ENCODE measurements around the gene OR52N1. TPM values are rescaled to one million over a fixed set of nuclear protein-coding genes. Genes with fewer than 3 reads are reported as not detected.

OR52N1 gene
- total RNA-seq, 1 experiment from 2014 or later: not detected

- Histone ChIP-seq H3K4me3 (replicated peaks in 1 of 2; ENCODE audit: low read depth in 1 of 2, low read length in 2 of 2) (no peak overlapping the region), H3K27ac (ENCODE audit: low read depth, low read length) (no peak overlapping the region), H3K9ac (ENCODE audit: low read length) (no peak overlapping the region), H3K27me3 (ENCODE audit: insufficient read depth, low read length) (peaks cover 86% of the 10 kb centered on the region), H3K9me3 (ENCODE audit: control insufficient read depth in 1 of 2, insufficient read depth in 1 of 2, low read depth in 1 of 2, low read length in 2 of 2) (no peaks in the 10 kb centered on the region), H3K36me3 (ENCODE audit: control insufficient read depth in 1 of 2, insufficient read depth in 2 of 2, low read length in 2 of 2) (no peaks in the 10 kb centered on the region), H3K79me2 (ENCODE audit: insufficient read depth, low read length) (no peaks in the 10 kb centered on the region), H4K20me1 (ENCODE audit: insufficient read depth) (no peaks in the 10 kb centered on the region), H2AFZ (ENCODE audit: low read depth, low read length, poor library complexity, severe bottlenecking) (no peak overlapping the region), H3K4me2 (ENCODE audit: low read length) (no peak overlapping the region), H3K4me1 (ENCODE audit: control insufficient read depth in 1 of 2, insufficient read depth in 2 of 2, low read length in 2 of 2) (no peaks in the 10 kb centered on the region), H3K9me2 (ENCODE audit: insufficient read depth) (no peaks in the 10 kb centered on the region)
- RAD21 ChIA-PET (ENCODE audit: low non-redundant PET in 1 of 2, low total read pairs in 2 of 2, uncharacterized antibody in 2 of 2, unreplicated experiment in 2 of 2): no interaction called here
- intact Hi-C loops (cut with micrococcal nuclease): no loop called here
- POLR2A ChIA-PET: no interaction called here
- CTCF ChIA-PET: no interaction called here
- ATAC-seq (no peak), DNase-seq (ENCODE audit: low read depth, low spot score) (no peak)
- TF ChIP-seq TCF7L2 (IDR thresholded peaks at IDR 0.05; ENCODE audit: borderline replicate concordance, extremely low read depth, insufficient read depth, insufficient read length): no peak
- BruUV-seq (replicated peaks): no TSS peak
These were observed 52.6 kb downstream of the OR52N1 start for GRCh38 chr11:5738431-5738830.

- TF ChIP-seq POLR2A (IDR thresholded peaks at IDR 0.05; ENCODE audit: borderline replicate concordance, extremely low read depth, insufficient read depth, insufficient read length): no peak
- no peak for TF ChIP-seq FOSL1 (IDR thresholded peaks at IDR 0.05; ENCODE audit: low read depth)
- no peak for TF ChIP-seq ATF3 (IDR thresholded peaks at IDR 0.05)
- TF ChIP-seq MAX (IDR thresholded peaks at IDR 0.05): no peak
- no peak for TF ChIP-seq CEBPB (IDR thresholded peaks at IDR 0.05; ENCODE audit: low read depth)
- no peak for TF ChIP-seq YY1 (IDR thresholded peaks at IDR 0.05; ENCODE audit: extremely low read depth, insufficient replicate concordance, low read depth, low read length)
- no peak for TF ChIP-seq ELF1 (IDR thresholded peaks at IDR 0.05; ENCODE audit: borderline replicate concordance, low read depth)
- TF ChIP-seq REST (IDR thresholded peaks at IDR 0.05; ENCODE audit: low read depth): no peak
- TF ChIP-seq SIN3A (IDR thresholded peaks at IDR 0.05; ENCODE audit: low read depth): no peak
- TF ChIP-seq SP1 (IDR thresholded peaks at IDR 0.05; ENCODE audit: low read depth): no peak
- no peak for TF ChIP-seq ZFX (IDR thresholded peaks at IDR 0.05)
- TF ChIP-seq TCF7L2 (IDR thresholded peaks at IDR 0.05; ENCODE audit: borderline replicate concordance, extremely low read depth, insufficient read depth, insufficient read length): no peak
- Histone ChIP-seq H3K4me3 (replicated peaks in 1 of 2; ENCODE audit: low read depth in 1 of 2, low read length in 2 of 2) (no peak overlapping the region), H3K9me2 (ENCODE audit: insufficient read depth) (no peaks in the 10 kb centered on the region), H4K20me1 (ENCODE audit: insufficient read depth) (no peaks in the 10 kb centered on the region), H3K4me2 (ENCODE audit: low read length) (no peak overlapping the region), H3K27me3 (ENCODE audit: insufficient read depth, low read length) (peaks cover 87% of the 10 kb centered on the region), H3K27ac (ENCODE audit: low read depth, low read length) (no peak overlapping the region), H3K4me1 (ENCODE audit: control insufficient read depth in 1 of 2, insufficient read depth in 2 of 2, low read length in 2 of 2) (no peaks in the 10 kb centered on the region), H3K9me3 (ENCODE audit: control insufficient read depth in 1 of 2, insufficient read depth in 1 of 2, low read depth in 1 of 2, low read length in 2 of 2) (no peaks in the 10 kb centered on the region), H2AFZ (ENCODE audit: low read depth, low read length, poor library complexity, severe bottlenecking) (no peak overlapping the region), H3K36me3 (ENCODE audit: control insufficient read depth in 1 of 2, insufficient read depth in 2 of 2, low read length in 2 of 2) (no peaks in the 10 kb centered on the region), H3K9ac (ENCODE audit: low read length) (no peak overlapping the region), H3K79me2 (ENCODE audit: insufficient read depth, low read length) (no peaks in the 10 kb centered on the region)
- RAD21 ChIA-PET (ENCODE audit: low non-redundant PET in 1 of 2, low total read pairs in 2 of 2, uncharacterized antibody in 2 of 2, unreplicated experiment in 2 of 2): no interaction called here
- CTCF ChIA-PET: no interaction called here
- no peak for ATAC-seq
- no peak for DNase-seq (ENCODE audit: low read depth, low spot score)
- intact Hi-C loops (cut with micrococcal nuclease): no loop called here
- POLR2A ChIA-PET: no interaction called here
- BruUV-seq (replicated peaks): no TSS peak
These were observed 53.2 kb downstream of the OR52N1 start for GRCh38 chr11:5737670-5738392.
